Activated CD4-positive, alpha-beta T cell treated with anti-CD3 and anti-CD28 coated beads, Interleukin-2, amount 10 ng/mL, durations not matched to agents 7 days and 5 days (primary cell): ENCODE measurements around the gene SLC30A2. TPM values are rescaled to one million over a fixed set of nuclear protein-coding genes. Genes with fewer than 3 reads are reported as not detected.

Experiments used
- CTCF ChIA-PET: fragments of 350-600 bp; sonication (Branson Sonifier 250); formaldehyde crosslinking; loops from one replicate; lab custom pipeline; 2021; ENCODE audit warnings: antibody characterized with exemption; lab: Charles Lee
- POLR2A ChIA-PET: fragments of 350-600 bp; sonication (Branson Sonifier 250); formaldehyde crosslinking; loops from one replicate; lab custom pipeline; 2021; ENCODE audit warnings: antibody characterized with exemption; lab: Charles Lee
- DNase-seq: peaks from one replicate; pipeline ENCODE4 v3.0.0-alpha.2; 2020
- H3K27ac Mint-ChIP-seq: one replicate; pipeline ENCODE4 v1.8.0; 2021; ENCODE audit warnings: mild to moderate bottlenecking, moderate library complexity, mixed read lengths
- H3K27me3 Mint-ChIP-seq: one replicate; pipeline ENCODE4 v1.8.0; 2021; ENCODE audit warnings: mixed read lengths
- H3K36me3 Mint-ChIP-seq: one replicate; pipeline ENCODE4 v1.8.0; 2021; ENCODE audit warnings: low read depth, mixed read lengths
- H3K4me1 Mint-ChIP-seq: one replicate; pipeline ENCODE4 v1.8.0; 2021; ENCODE audit warnings: mixed read lengths
- H3K4me3 Mint-ChIP-seq: one replicate; pipeline ENCODE4 v1.8.0; 2021; ENCODE audit warnings: mild to moderate bottlenecking, moderate library complexity, mixed read lengths
- H3K9me3 Mint-ChIP-seq: one replicate; pipeline ENCODE4 v1.8.0; 2021; ENCODE audit warnings: mixed read lengths
- total RNA-seq, 2 experiments: library from RNA; stranded (reverse); gene quantifications; one replicate each; pipeline ENCODE4 v1.2.3, GENCODE V29; 2021

SLC30A2 gene
- total RNA-seq, 2 experiments from 2014 or later: not detected

- Mint-ChIP-seq H3K9me3 (no peaks in the 10 kb centered on the region), H3K4me1 (peaks cover 35% of the 10 kb centered on the region), H3K27me3 (no peaks in the 10 kb centered on the region), H3K4me3 (peak overlapping the region; percentile 94), H3K36me3 (no peaks in the 10 kb centered on the region), H3K27ac (peak overlapping the region; percentile 96)
- ChIA-PET POLR2A (interaction anchor here (0.5 to 1.9 kb wide), 6 partner anchors 10 to 177 kb away, joined by 3 to 10 read pairs (median 4); partner anchors contain the start of gene MTFR1L), CTCF (interaction anchor here (0.5 to 7.7 kb wide), 32 partner anchors 8 to 430 kb away, joined by 3 to 154 read pairs (median 4); partner anchors contain the start of genes MTFR1L and STMN1)
- DNase-seq: peak; percentile 12
These were observed 48.7 kb downstream of the SLC30A2 start for GRCh38 chr1:25996966-25997827.

- ChIA-PET POLR2A (no interaction called here), CTCF (interaction anchor here (0.5 to 7.7 kb wide), 7 partner anchors 14 to 178 kb away, joined by 3 to 154 read pairs (median 3); no protein-coding TSS in a partner anchor)
- Mint-ChIP-seq H3K4me3 (no peak overlapping the region), H3K4me1 (peaks cover 55% of the 10 kb centered on the region), H3K27ac (no peak overlapping the region), H3K36me3 (peaks cover 2% of the 10 kb centered on the region), H3K9me3 (no peaks in the 10 kb centered on the region), H3K27me3 (no peaks in the 10 kb centered on the region)
- DNase-seq: no peak
These were observed 51.3 kb downstream of the SLC30A2 start for GRCh38 chr1:25994402-25995150.

- POLR2A ChIA-PET: interaction anchor here (0.6 kb wide), 1 partner anchor 96 kb away, joined by 3 read pairs; no protein-coding TSS in a partner anchor
These were observed 52.5 kb downstream of the SLC30A2 start for GRCh38 chr1:25993197-25993951.

GRCh38 chr1:25992689-25993171 lies 53.2 kb downstream of the SLC30A2 start:
- no peak for DNase-seq
- POLR2A ChIA-PET: no interaction called here
- Mint-ChIP-seq H3K27me3 (no peaks in the 10 kb centered on the region), H3K9me3 (no peaks in the 10 kb centered on the region), H3K36me3 (peaks cover 10% of the 10 kb centered on the region), H3K27ac (no peak overlapping the region), H3K4me3 (no peak overlapping the region), H3K4me1 (peaks cover 61% of the 10 kb centered on the region)
- CTCF ChIA-PET: interaction anchor here (6.8 to 7.7 kb wide), 2 partner anchors 95 to 97 kb away, joined by 41 to 154 read pairs; no protein-coding TSS in a partner anchor

More at GRCh38 chr1:25993197-25993951, 52.5 kb downstream of the SLC30A2 start:
- no peak for DNase-seq
- no peaks in the 10 kb centered on the region for H3K27me3 Mint-ChIP-seq
- peaks cover 59% of the 10 kb centered on the region for H3K4me1 Mint-ChIP-seq
- H3K4me3 Mint-ChIP-seq: no peak overlapping the region
- H3K9me3 Mint-ChIP-seq: no peaks in the 10 kb centered on the region
- no peak overlapping the region for H3K27ac Mint-ChIP-seq
- CTCF ChIA-PET: interaction anchor here (0.7 to 7.7 kb wide), 4 partner anchors 13 to 95 kb away, joined by 3 to 154 read pairs (median 4); no protein-coding TSS in a partner anchor
- H3K36me3 Mint-ChIP-seq: peaks cover 8% of the 10 kb centered on the region

- no peaks in the 10 kb centered on the region for H3K9me3 Mint-ChIP-seq
- ChIA-PET CTCF (interaction anchor here (6.8 kb wide), 1 partner anchor 96 kb away, joined by 41 read pairs; no protein-coding TSS in a partner anchor), POLR2A (no interaction called here)
- no peak overlapping the region for H3K4me3 Mint-ChIP-seq
- H3K27ac Mint-ChIP-seq: peak overlapping the region; percentile 57
- peaks cover 14% of the 10 kb centered on the region for H3K36me3 Mint-ChIP-seq
- H3K4me1 Mint-ChIP-seq: peaks cover 58% of the 10 kb centered on the region
- no peak for DNase-seq
- H3K27me3 Mint-ChIP-seq: no peaks in the 10 kb centered on the region
These were observed 53.8 kb downstream of the SLC30A2 start for GRCh38 chr1:25991937-25992688.

GRCh38 chr1:25990702-25991395 lies 55.1 kb downstream of the SLC30A2 start:
- Mint-ChIP-seq H3K4me3 (peak overlapping the region; percentile 82), H3K9me3 (no peaks in the 10 kb centered on the region), H3K27ac (peak overlapping the region; percentile 84), H3K27me3 (no peaks in the 10 kb centered on the region), H3K36me3 (peaks cover 19% of the 10 kb centered on the region), H3K4me1 (peaks cover 58% of the 10 kb centered on the region)
- ChIA-PET CTCF (interaction anchor here (0.6 to 6.8 kb wide), 9 partner anchors 10 to 116 kb away, joined by 3 to 41 read pairs (median 3); no protein-coding TSS in a partner anchor), POLR2A (interaction anchor here (0.6 kb wide), 1 partner anchor 341 kb away, joined by 7 read pairs; no protein-coding TSS in a partner anchor)
- peak; percentile 62 for DNase-seq

- no peaks in the 10 kb centered on the region for H3K27me3 Mint-ChIP-seq
These were observed 55.7 kb downstream of the SLC30A2 start for GRCh38 chr1:25990251-25990650.

GRCh38 chr1:25989440-25990234 lies 56.3 kb downstream of the SLC30A2 start:
- no peaks in the 10 kb centered on the region for H3K27me3 Mint-ChIP-seq
- POLR2A ChIA-PET: interaction anchor here (0.6 kb wide), 1 partner anchor 430 kb away, joined by 4 read pairs; no protein-coding TSS in a partner anchor
- H3K36me3 Mint-ChIP-seq: peaks cover 25% of the 10 kb centered on the region
- peak overlapping the region; percentile 82 for H3K4me3 Mint-ChIP-seq
- peak overlapping the region; percentile 84 for H3K27ac Mint-ChIP-seq
- no peaks in the 10 kb centered on the region for H3K9me3 Mint-ChIP-seq
- H3K4me1 Mint-ChIP-seq: peaks cover 65% of the 10 kb centered on the region
- CTCF ChIA-PET: interaction anchor here (0.6 to 6.8 kb wide), 8 partner anchors 8 to 115 kb away, joined by 3 to 41 read pairs (median 4); partner anchors contain the start of gene PAFAH2
- DNase-seq: no peak

More at GRCh38 chr1:25990251-25990650, 55.7 kb downstream of the SLC30A2 start:
- no peaks in the 10 kb centered on the region for H3K9me3 Mint-ChIP-seq
- ChIA-PET CTCF (interaction anchor here (1.0 to 6.8 kb wide), 9 partner anchors 8 to 116 kb away, joined by 3 to 41 read pairs (median 3); partner anchors contain the start of gene PAFAH2), POLR2A (interaction anchor here (0.6 kb wide), 1 partner anchor 342 kb away, joined by 7 read pairs; no protein-coding TSS in a partner anchor)
- no peak for DNase-seq
- H3K4me3 Mint-ChIP-seq: peak overlapping the region; percentile 82
- H3K4me1 Mint-ChIP-seq: peaks cover 64% of the 10 kb centered on the region
- H3K27ac Mint-ChIP-seq: peak overlapping the region; percentile 84
- peaks cover 25% of the 10 kb centered on the region for H3K36me3 Mint-ChIP-seq

GRCh38 chr1:25987951-25988350 lies 58.0 kb downstream of the SLC30A2 start:
- Mint-ChIP-seq H3K36me3 (peaks cover 40% of the 10 kb centered on the region), H3K4me1 (peaks cover 58% of the 10 kb centered on the region), H3K27ac (no peak overlapping the region), H3K27me3 (no peaks in the 10 kb centered on the region), H3K9me3 (no peaks in the 10 kb centered on the region), H3K4me3 (no peak overlapping the region)
- ChIA-PET CTCF (interaction anchor here (1.3 to 6.8 kb wide), 5 partner anchors 10 to 92 kb away, joined by 3 to 41 read pairs (median 7); partner anchors contain the start of genes EXTL1 and PAFAH2), POLR2A (interaction anchor here (1.1 kb wide), 1 partner anchor 10 kb away, joined by 3 read pairs; the partner anchor contains the start of gene PAFAH2)
- DNase-seq: no peak
